IPS-18c (cell line): ENCODE results near the gene ABCC1.

ENCODE experiments used
- H3K4me3 ChIP-seq: 2 replicates; pipeline ENCODE4 v1.7.0; 2013; ENCODE audit warnings: low read depth, mild to moderate bottlenecking, low read length, moderate library complexity; ENCODE audit not compliant: insufficient read depth
- H3K9me3 ChIP-seq: one replicate; pipeline ENCODE4 v1.6.1; 2013; ENCODE audit warnings: mild to moderate bottlenecking, low read length, moderate library complexity; ENCODE audit not compliant: control insufficient read depth, insufficient read depth

Gene ABCC1

GRCh38 chr16:16003719-16004313, 54.4 kb downstream of the ABCC1 start:
- H3K4me3 ChIP-seq, result no peak overlapping the region
- H3K9me3 ChIP-seq, result peaks cover 3% of the 10 kb centered on the region

- Histone ChIP-seq H3K9me3 (peaks cover 3% of the 10 kb centered on the region), H3K4me3 (no peak overlapping the region)
These were observed 54.9 kb downstream of the ABCC1 start for GRCh38 chr16:16004314-16004749.

GRCh38 chr16:16005721-16006120, 56.3 kb downstream of the ABCC1 start:
- peaks cover 3% of the 10 kb centered on the region for H3K9me3 ChIP-seq
- no peak overlapping the region for H3K4me3 ChIP-seq

GRCh38 chr16:16006650-16007049, 57.2 kb downstream of the ABCC1 start:
- no peak overlapping the region for H3K4me3 ChIP-seq
- peaks cover 3% of the 10 kb centered on the region for H3K9me3 ChIP-seq

GRCh38 chr16:16007743-16008111, 58.3 kb downstream of the ABCC1 start:
- H3K9me3 ChIP-seq, result peaks cover 3% of the 10 kb centered on the region
- no peak overlapping the region for H3K4me3 ChIP-seq

GRCh38 chr16:16008666-16009065, 59.2 kb downstream of the ABCC1 start:
- peaks cover 3% of the 10 kb centered on the region for H3K9me3 ChIP-seq
- H3K4me3 ChIP-seq, result no peak overlapping the region

GRCh38 chr16:16009401-16009800, 60.0 kb downstream of the ABCC1 start:
- peaks cover 3% of the 10 kb centered on the region for H3K9me3 ChIP-seq
- no peak overlapping the region for H3K4me3 ChIP-seq

- Histone ChIP-seq H3K9me3 (peaks cover 3% of the 10 kb centered on the region), H3K4me3 (no peak overlapping the region)
These were observed 60.8 kb downstream of the ABCC1 start for GRCh38 chr16:16010194-16010593.

GRCh38 chr16:16012144-16012543, 62.7 kb downstream of the ABCC1 start:
- H3K9me3 ChIP-seq, result peaks cover 3% of the 10 kb centered on the region
- no peak overlapping the region for H3K4me3 ChIP-seq

- Histone ChIP-seq H3K4me3 (no peak overlapping the region), H3K9me3 (no peaks in the 10 kb centered on the region)
These were observed 64.4 kb downstream of the ABCC1 start for GRCh38 chr16:16013812-16014211.

GRCh38 chr16:16014329-16015224, 65.2 kb downstream of the ABCC1 start:
- H3K9me3 ChIP-seq, result no peaks in the 10 kb centered on the region
- no peak overlapping the region for H3K4me3 ChIP-seq

GRCh38 chr16:16015849-16016248, 66.4 kb downstream of the ABCC1 start:
- Histone ChIP-seq H3K4me3 (no peak overlapping the region), H3K9me3 (no peaks in the 10 kb centered on the region)

- H3K4me3 ChIP-seq, result no peak overlapping the region
- H3K9me3 ChIP-seq, result no peaks in the 10 kb centered on the region
These were observed 67.1 kb downstream of the ABCC1 start for GRCh38 chr16:16016388-16016964.

- Histone ChIP-seq H3K9me3 (no peaks in the 10 kb centered on the region), H3K4me3 (no peak overlapping the region)
These were observed 68.4 kb downstream of the ABCC1 start for GRCh38 chr16:16017812-16018211.

GRCh38 chr16:16018705-16019104, 69.3 kb downstream of the ABCC1 start:
- Histone ChIP-seq H3K4me3 (no peak overlapping the region), H3K9me3 (no peaks in the 10 kb centered on the region)

- Histone ChIP-seq H3K9me3 (no peaks in the 10 kb centered on the region), H3K4me3 (no peak overlapping the region)
These were observed 70.1 kb downstream of the ABCC1 start for GRCh38 chr16:16019488-16019887.

GRCh38 chr16:16020291-16020690, 70.9 kb downstream of the ABCC1 start:
- Histone ChIP-seq H3K9me3 (no peaks in the 10 kb centered on the region), H3K4me3 (no peak overlapping the region)

GRCh38 chr16:16021020-16021419, 71.6 kb downstream of the ABCC1 start:
- H3K4me3 ChIP-seq, result no peak overlapping the region

More at GRCh38 chr16:16021020-16021419, 71.6 kb downstream of the ABCC1 start:
- no peaks in the 10 kb centered on the region for H3K9me3 ChIP-seq
